H1 (cell line): ENCODE results near the gene ART5. TPM values are rescaled to one million over a fixed set of nuclear protein-coding genes. Genes with fewer than 3 reads are reported as not detected.

Experiments
- CTCF ChIA-PET: fragments of 300-600 bp; sonication (Branson Sonifier 250); formaldehyde crosslinking; loops from one replicate; lab custom pipeline; 2021; ENCODE audit not compliant: partially characterized antibody; lab: Charles Lee
- POLR2A ChIA-PET: fragments of 300-600 bp; sonication (Branson Sonifier 250); formaldehyde crosslinking; loops from one replicate; lab custom pipeline; 2021; ENCODE audit warnings: inconsistent platforms; ENCODE audit not compliant: partially characterized antibody; lab: Charles Lee
- DNase-seq, 2 experiments: peaks; one replicate each; pipeline versions ENCODE4 v3.0.0 to v3.0.0-alpha.2; 2010 to 2022; ENCODE audit warnings: low spot score in 2 of 2, low read depth in 1 of 2, mixed read lengths in 1 of 2
- FAIRE-seq: peaks from 2 replicates; lab custom pipeline; 2011; peaks lifted over from hg19 to GRCh38; lab: Jason Lieb, UNC
- H2AFZ ChIP-seq: 2 replicates; pipeline ENCODE4 v1.8.1; 2012; ENCODE audit warnings: low read length, inconsistent platforms
- H2AK5ac ChIP-seq: 2 replicates; pipeline ENCODE4 v1.6.1; 2013; ENCODE audit warnings: low read depth, low read length
- H2BK120ac ChIP-seq: replicated peaks from 2 replicates; pipeline ENCODE3; 2013; ENCODE audit warnings: low read depth, low read length, inconsistent platforms
- H2BK12ac ChIP-seq: 2 replicates; pipeline ENCODE4 v1.6.1; 2013; ENCODE audit warnings: low read depth, low read length
- H2BK15ac ChIP-seq: 2 replicates; pipeline ENCODE4 v1.6.1; 2013; ENCODE audit warnings: low read length
- H2BK20ac ChIP-seq: 2 replicates; pipeline ENCODE4 v1.6.1; 2013; ENCODE audit warnings: low read length
- H2BK5ac ChIP-seq: 2 replicates; pipeline ENCODE4 v1.6.1; 2013; ENCODE audit warnings: low read depth, low read length
- H3K14ac ChIP-seq: 2 replicates; pipeline ENCODE4 v1.6.1; 2013; ENCODE audit warnings: inconsistent platforms; ENCODE audit not compliant: insufficient read length
- H3K18ac ChIP-seq: 2 replicates; pipeline ENCODE4 v1.6.1; 2013; ENCODE audit warnings: low read length; ENCODE audit errors: extremely low read depth
- H3K23ac ChIP-seq: 2 replicates; pipeline ENCODE4 v1.6.1; 2013; ENCODE audit warnings: inconsistent platforms; ENCODE audit not compliant: insufficient read length
- H3K23me2 ChIP-seq: 2 replicates; pipeline ENCODE4 v1.6.1; 2013; ENCODE audit warnings: low read depth, low read length
- H3K27ac ChIP-seq: 2 replicates; pipeline ENCODE4 v1.6.1; 2011; ENCODE audit warnings: low read depth, low read length, inconsistent platforms
- H3K27me3 ChIP-seq, 4 experiments: replicated peaks in 1 of 4; 1 replicate in 1 of 4; 2 replicates in 3 of 4; pipeline versions ENCODE4 v1.6.1 to v1.8.1; 2011 to 2013; ENCODE audit warnings: low read length in 3 of 4, mild to moderate bottlenecking in 3 of 4, inconsistent platforms in 2 of 4, mixed read lengths in 2 of 4, moderate library complexity in 1 of 4; ENCODE audit not compliant: control insufficient read depth in 3 of 4, insufficient read depth in 3 of 4; ENCODE audit errors: extremely low read depth in 1 of 4
- H3K36me3 ChIP-seq, 4 experiments: 2 replicates each; pipeline versions ENCODE4 v1.6.1 to v1.8.1; 2011 to 2013; ENCODE audit warnings: mild to moderate bottlenecking in 4 of 4, low read length in 3 of 4, moderate library complexity in 2 of 4, control low read depth in 1 of 4, inconsistent platforms in 1 of 4; ENCODE audit not compliant: insufficient read depth in 4 of 4, control insufficient read depth in 2 of 4
- H3K4ac ChIP-seq: replicated peaks from 2 replicates; pipeline ENCODE3; 2013; ENCODE audit warnings: low read length, low read depth, mixed read lengths, inconsistent platforms; ENCODE audit not compliant: insufficient read length
- H3K4me1 ChIP-seq, 4 experiments: replicated peaks in 1 of 4; 1 replicate in 1 of 4; 2 replicates in 3 of 4; pipeline versions ENCODE4 v1.6.1 to v1.8.1; 2011 to 2013; ENCODE audit warnings: low read length in 3 of 4, inconsistent platforms in 2 of 4, mixed read lengths in 1 of 4; ENCODE audit not compliant: insufficient read depth in 4 of 4, control insufficient read depth in 3 of 4
- H3K4me2 ChIP-seq, 2 experiments: 2 replicates each; pipeline versions ENCODE4 v1.6.1 to v1.8.1; 2011 to 2013; ENCODE audit warnings: low read depth in 2 of 2, low read length in 2 of 2, control low read depth in 1 of 2, inconsistent platforms in 1 of 2, mild to moderate bottlenecking in 1 of 2; ENCODE audit not compliant: insufficient read depth in 1 of 2
- H3K4me3 ChIP-seq, 4 experiments: fragments of 200-600, 300-600 bp in 1 of 4; sonication (generic), shearing (Covaris generic), sonication (Bioruptor Twin) in 1 of 4; 2 replicates each; pipeline versions ENCODE4 v1.5.1 to v1.8.1; 2011 to 2016; ENCODE audit warnings: low read length in 4 of 4, low read depth in 3 of 4, control low read depth in 2 of 4, inconsistent platforms in 2 of 4, mild to moderate bottlenecking in 2 of 4, mixed read lengths in 1 of 4, moderate library complexity in 1 of 4; ENCODE audit not compliant: insufficient read depth in 2 of 4; ENCODE audit errors: extremely low read depth in 1 of 4
- H3K56ac ChIP-seq: replicated peaks from 2 replicates; pipeline ENCODE3; 2013; ENCODE audit warnings: low read depth, mild to moderate bottlenecking, mixed read lengths, low read length, inconsistent platforms; ENCODE audit not compliant: insufficient read length
- H3K79me1 ChIP-seq: 2 replicates; pipeline ENCODE4 v1.6.1; 2013; ENCODE audit warnings: low read depth, low read length, control low read depth
- H3K79me2 ChIP-seq, 2 experiments: 2 replicates each; pipeline versions ENCODE4 v1.6.1 to v1.8.1; 2012 to 2013; ENCODE audit warnings: low read length in 2 of 2, mild to moderate bottlenecking in 2 of 2, inconsistent platforms in 1 of 2; ENCODE audit not compliant: insufficient read depth in 2 of 2, control insufficient read depth in 1 of 2
- H3K9ac ChIP-seq, 4 experiments: replicated peaks in 1 of 4; 1 replicate in 1 of 4; 2 replicates in 3 of 4; pipeline versions ENCODE4 v1.6.1 to v1.8.1; 2011 to 2013; ENCODE audit warnings: low read depth in 3 of 4, low read length in 3 of 4, control low read depth in 2 of 4, mild to moderate bottlenecking in 2 of 4, moderate library complexity in 2 of 4, inconsistent platforms in 1 of 4; ENCODE audit errors: extremely low read depth in 1 of 4
- H3K9me3 ChIP-seq, 2 experiments: 2 replicates each; pipeline versions ENCODE4 v1.6.1 to v1.8.1; 2012 to 2013; ENCODE audit warnings: mild to moderate bottlenecking in 2 of 2, moderate library complexity in 2 of 2, control low read depth in 1 of 2, inconsistent platforms in 1 of 2, low read depth in 1 of 2, low read length in 1 of 2, mixed read lengths in 1 of 2; ENCODE audit not compliant: insufficient read depth in 2 of 2
- H4K20me1 ChIP-seq, 2 experiments: replicated peaks in 1 of 2; 2 replicates each; pipeline versions ENCODE3 to v1.8.1; 2011 to 2013; ENCODE audit warnings: inconsistent platforms in 2 of 2, low read length in 2 of 2, mild to moderate bottlenecking in 1 of 2; ENCODE audit not compliant: insufficient read depth in 2 of 2, control insufficient read depth in 1 of 2
- H4K5ac ChIP-seq: 2 replicates; pipeline ENCODE4 v1.6.1; 2013; ENCODE audit warnings: low read length, low read depth, mixed read lengths, inconsistent platforms; ENCODE audit not compliant: insufficient read length
- H4K8ac ChIP-seq: 2 replicates; pipeline ENCODE4 v1.8.0; 2013; ENCODE audit warnings: mild to moderate bottlenecking, moderate library complexity, low read length, inconsistent platforms; ENCODE audit not compliant: insufficient read depth; ENCODE audit errors: extremely low read depth
- H4K91ac ChIP-seq: replicated peaks from 2 replicates; pipeline ENCODE3; 2013; ENCODE audit warnings: low read length, mixed read lengths, inconsistent platforms; ENCODE audit not compliant: insufficient read length
- HDAC2 ChIP-seq, 2 experiments: fragments of 300-600 bp in 1 of 2; sonication (generic) in 1 of 2; IDR thresholded peaks; 2 replicates each; pipeline ENCODE4 v1.6.1; 2011 to 2012; ENCODE audit warnings: low read depth in 2 of 2, low read length in 2 of 2, mild to moderate bottlenecking in 2 of 2, moderate library complexity in 2 of 2, borderline replicate concordance in 1 of 2, inconsistent platforms in 1 of 2
- PHF8 ChIP-seq: fragments of 200-600 bp; sonication (generic); conservative IDR thresholded peaks from 2 replicates; pipeline ENCODE4 v1.7.1; 2012; ENCODE audit warnings: low read depth, mild to moderate bottlenecking, inconsistent platforms, low read length, moderate library complexity
- WGBS, 2 experiments: shearing (Covaris generic) in 1 of 2; methylation state at CpG; one replicate each; pipeline versions ENCODE4 v1.1.6 to v1.1.7; 2013 to 2015; ENCODE audit warnings: low lambda C conversion rate in 2 of 2, mixed read lengths in 2 of 2, inconsistent platforms in 1 of 2, low coverage in 1 of 2, missing lambda C conversion rate in 1 of 2; ENCODE audit not compliant: insufficient replicate concordance in 2 of 2, insufficient coverage in 1 of 2, insufficient read length in 1 of 2; ENCODE audit errors: extremely low coverage in 1 of 2, missing lambda C conversion rate in 1 of 2; 5-methylcytosine and 5-hydroxymethylcytosine counted together
- polyA plus RNA-seq, 7 experiments: library from polyadenylated mRNA; depleted of rRNA in 3 of 7; stranded (reverse) in 5 of 7; unstranded in 2 of 7; fragments of >200 nt in 5 of 7; fragments of 200-250 nt in 2 of 7; gene quantifications; 1 replicate in 5 of 7; 2 replicates in 1 of 7; 4 replicates in 1 of 7; pipeline versions ENCODE4 v1.2.1 to v1.2.3, GENCODE V29; 2011 to 2013; ENCODE audit warnings: missing spikeins in 2 of 7, mixed read lengths in 2 of 7
- total RNA-seq: library from RNA; stranded (reverse); fragmentation: NEBNext Ultra II Directional; extraction: Animal tissue kit (Norgen Biotek cat#: 25700); gene quantifications from 2 replicates; pipeline ENCODE4 v1.2.1, GENCODE V29; 2021

ART5 gene
- total and polyA plus RNA-seq, 2 of the 8 experiments (the other 6 are each of a cell fraction or from before 2014, with no cell fraction given) = 6.0 to 7.5 TPM

- WGBS, 2 experiments = 98% methylated on average over 12 of the region's 12 CpGs; no CpG with 5 or more reads in 1 of the 2 experiments
- Histone ChIP-seq H2AK5ac (no peak overlapping the region), H3K18ac (no peak overlapping the region), H3K27ac (no peak overlapping the region), H3K4ac (no peak overlapping the region), H2AFZ (no peak overlapping the region), H3K23me2 (no peaks in the 10 kb centered on the region), H3K9me3 (no peaks in the 10 kb centered on the region), H3K56ac (no peak overlapping the region), H3K36me3 (peaks cover 37 to 89% (median 67%) of the 10 kb centered on the region in 4 experiments), H3K79me2 (no peaks in the 10 kb centered on the region), H4K5ac (no peak overlapping the region), H3K79me1 (no peaks in the 10 kb centered on the region), H3K14ac (no peak overlapping the region), H2BK20ac (no peak overlapping the region), H2BK12ac (no peak overlapping the region), H3K27me3 (no peaks in the 10 kb centered on the region), H3K23ac (no peak overlapping the region), H3K4me1 (no peaks in the 10 kb centered on the region), H2BK120ac (no peak overlapping the region), H3K9ac (no peak overlapping the region), H4K8ac (no peak overlapping the region), H2BK5ac (no peak overlapping the region), H4K20me1 (peaks cover 0 to 2% of the 10 kb centered on the region in 2 experiments), H3K4me3 (no peak overlapping the region), H3K4me2 (no peak overlapping the region), H2BK15ac (no peak overlapping the region), H4K91ac (no peak overlapping the region)
- DNase-seq = no peak
- POLR2A ChIA-PET = interaction anchor here (0.9 to 1.1 kb wide), 2 partner anchors 10 to 111 kb away, joined by 3 read pairs; no protein-coding TSS in a partner anchor
- no peak for FAIRE-seq
- CTCF ChIA-PET = interaction anchor here (0.6 to 1.6 kb wide), 3 partner anchors 10 to 50 kb away, joined by 3 to 4 read pairs (median 3); no protein-coding TSS in a partner anchor
- no peak for TF ChIP-seq PHF8
- no peak for TF ChIP-seq HDAC2 (IDR thresholded peaks at IDR 0.05; ENCODE audit: borderline replicate concordance in 1 of 2, low read depth in 2 of 2, low read length in 2 of 2)
Measured at GRCh38 chr11:3684129-3684818, 42.5 kb upstream of the ART5 start.
